ENCODE measurements around the gene CDH5.

Gene CDH5

GRCh38 chr16:66332634-66333610, 33.6 kb upstream of the CDH5 start:
- no peak overlapping the region for H3K9ac ChIP-seq
- no peaks in the 10 kb centered on the region for H3K36me3 ChIP-seq
- no peak overlapping the region for H3K4me2 ChIP-seq
- no peaks in the 10 kb centered on the region for H3K27me3 ChIP-seq
- H4K20me1 ChIP-seq, result no peaks in the 10 kb centered on the region
- no peak overlapping the region for H3K27ac ChIP-seq
- no peaks in the 10 kb centered on the region for H3K4me1 ChIP-seq
- H3K9me3 ChIP-seq, result peaks cover 15% of the 10 kb centered on the region; the same call in 1 of the 2 replicates
- no peak overlapping the region for H3K4me3 ChIP-seq
- TF ChIP-seq Cebpa-rat (IDR thresholded peaks at IDR 0.05), result no peak

- Histone ChIP-seq H3K4me2 (no peak overlapping the region), H3K27me3 (no peaks in the 10 kb centered on the region), H3K27ac (no peak overlapping the region), H3K4me3 (no peak overlapping the region), H3K9ac (no peak overlapping the region), H3K9me3 (peaks cover 15% of the 10 kb centered on the region; the same call in 1 of the 2 replicates), H3K4me1 (no peaks in the 10 kb centered on the region), H4K20me1 (no peaks in the 10 kb centered on the region), H3K36me3 (no peaks in the 10 kb centered on the region)
- TF ChIP-seq Cebpa-rat (IDR thresholded peaks at IDR 0.05), result no peak
Measured at GRCh38 chr16:66334853-66335574, 31.5 kb upstream of the CDH5 start.

DNA sequence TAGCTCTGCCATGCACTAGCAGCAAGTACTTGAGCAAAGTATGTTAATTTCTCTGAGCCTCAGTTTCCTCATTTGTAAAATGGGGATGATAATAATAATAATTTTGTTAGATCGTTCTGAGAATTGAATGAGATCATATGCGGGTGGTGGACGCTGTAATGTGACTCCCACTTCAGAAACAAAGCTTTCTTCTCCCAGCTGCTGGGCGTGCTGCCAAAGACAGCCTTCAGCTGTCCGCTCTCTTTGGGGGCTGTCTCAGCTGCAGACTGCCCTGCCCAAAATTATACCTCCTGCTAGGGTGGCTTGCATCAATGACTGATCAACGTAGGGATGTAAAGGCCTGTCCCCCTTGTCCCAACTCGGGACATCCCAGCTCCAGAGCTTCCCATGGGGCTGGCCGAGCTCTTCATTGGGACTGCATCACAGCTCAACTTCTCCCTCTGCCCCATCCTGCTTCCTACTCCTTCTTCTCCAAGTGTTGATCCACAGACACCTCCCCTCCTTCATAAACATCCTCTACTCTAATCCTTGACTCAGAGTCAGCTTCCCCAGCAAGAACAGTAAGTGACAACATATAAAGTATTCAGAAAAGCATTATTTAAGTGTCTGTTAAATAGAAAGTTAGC, 30.7 kb upstream of the CDH5 start:
- Histone ChIP-seq H4K20me1 (no peaks in the 10 kb centered on the region), H3K27me3 (no peaks in the 10 kb centered on the region)
- TF ChIP-seq Cebpa-rat (IDR thresholded peaks at IDR 0.05), result no peak

GRCh38 chr16:66337463-66338188, 28.9 kb upstream of the CDH5 start:
- no peaks in the 10 kb centered on the region for H3K4me1 ChIP-seq
- no peaks in the 10 kb centered on the region for H3K27me3 ChIP-seq
- H3K4me2 ChIP-seq, result no peak overlapping the region
- H3K4me3 ChIP-seq, result no peak overlapping the region
- no peak overlapping the region for H3K9ac ChIP-seq
- TF ChIP-seq Cebpa-rat (IDR thresholded peaks at IDR 0.05), result no peak
- H3K36me3 ChIP-seq, result no peaks in the 10 kb centered on the region
- H4K20me1 ChIP-seq, result no peaks in the 10 kb centered on the region
- no peak overlapping the region for H3K27ac ChIP-seq
- 0 out of 2 replicates have a peak, but pooled peaks cover 4% of the 10 kb centered on the region for H3K9me3 ChIP-seq

More for the DNA sequence above, 30.7 kb upstream of the CDH5 start:
- H3K4me2 ChIP-seq, result no peak overlapping the region
- no peak overlapping the region for H3K4me3 ChIP-seq
- peaks cover 15% of the 10 kb centered on the region; the same call in 1 of the 2 replicates for H3K9me3 ChIP-seq
- H3K9ac ChIP-seq, result no peak overlapping the region
- H3K36me3 ChIP-seq, result no peaks in the 10 kb centered on the region
- H3K4me1 ChIP-seq, result no peaks in the 10 kb centered on the region
- H3K27ac ChIP-seq, result no peak overlapping the region

GRCh38 chr16:66342294-66342900, 24.1 kb upstream of the CDH5 start:
- TF ChIP-seq Cebpa-rat (IDR thresholded peaks at IDR 0.05), result no peak
- H3K4me2 ChIP-seq, result no peak overlapping the region
- no peaks in the 10 kb centered on the region for H3K27me3 ChIP-seq
- H3K4me3 ChIP-seq, result no peak overlapping the region
- no peaks in the 10 kb centered on the region for H3K4me1 ChIP-seq
- no peak overlapping the region for H3K27ac ChIP-seq
- no peaks in the 10 kb centered on the region for H3K36me3 ChIP-seq
- H4K20me1 ChIP-seq, result no peaks in the 10 kb centered on the region
- H3K9me3 ChIP-seq, result no peaks in the 10 kb centered on the region
- H3K9ac ChIP-seq, result no peak overlapping the region

DNA sequence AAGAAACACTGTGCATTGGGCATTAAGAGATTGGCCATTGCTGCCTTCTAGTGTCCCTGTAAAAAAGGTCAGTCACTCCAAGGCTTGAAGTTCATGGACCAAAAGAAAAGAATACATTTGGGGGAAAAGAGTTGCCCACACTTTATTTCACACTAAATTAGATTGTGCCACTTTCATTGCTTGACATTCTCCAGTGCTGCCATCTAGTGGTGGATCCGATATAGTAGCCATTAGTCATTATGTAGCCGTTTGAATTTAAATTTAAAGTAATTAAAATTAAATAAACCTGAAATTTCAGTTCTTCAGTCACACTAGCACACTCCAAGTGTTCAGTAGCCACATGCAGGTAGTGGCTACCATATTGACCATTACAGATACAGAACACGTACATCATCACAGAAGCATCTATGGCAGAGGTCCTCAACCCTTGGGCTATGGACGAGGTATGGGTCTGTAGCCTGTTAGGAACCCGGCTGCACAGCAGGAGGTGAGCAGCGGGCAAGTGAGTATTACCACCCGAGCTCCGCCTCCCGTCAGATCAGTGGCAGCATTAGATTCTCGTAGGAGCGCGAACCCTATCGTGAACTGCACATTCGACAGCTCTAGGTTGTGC, 21.9 kb upstream of the CDH5 start:
- Histone ChIP-seq H3K27ac (no peak overlapping the region), H3K4me3 (no peak overlapping the region), H4K20me1 (no peaks in the 10 kb centered on the region), H3K4me2 (no peak overlapping the region), H3K27me3 (no peaks in the 10 kb centered on the region), H3K4me1 (no peaks in the 10 kb centered on the region), H3K9ac (no peak overlapping the region), H3K9me3 (no peaks in the 10 kb centered on the region), H3K36me3 (no peaks in the 10 kb centered on the region)
- no peak for TF ChIP-seq Cebpa-rat (IDR thresholded peaks at IDR 0.05)

DNA sequence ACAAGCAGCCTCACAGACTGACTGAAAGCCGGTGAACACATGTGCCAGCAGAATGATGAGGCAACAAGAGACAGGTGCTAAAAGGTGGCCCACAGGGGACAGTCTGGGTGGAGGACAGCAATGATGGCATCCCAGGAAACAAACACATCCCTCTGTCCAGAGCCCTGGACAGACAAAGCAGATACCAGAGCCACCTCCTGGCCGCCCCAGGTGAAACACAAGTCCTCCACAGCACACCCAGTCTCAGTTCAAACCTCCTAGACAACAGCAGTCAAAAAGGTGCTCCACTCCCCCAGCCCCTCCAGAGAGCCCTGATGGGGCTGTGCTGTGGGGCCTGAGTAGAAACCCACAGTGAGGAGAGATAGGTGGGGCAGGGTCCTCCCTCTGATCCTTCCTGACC, 20.3 kb upstream of the CDH5 start:
- Histone ChIP-seq H3K9me3 (no peaks in the 10 kb centered on the region), H4K20me1 (no peaks in the 10 kb centered on the region), H3K4me2 (no peak overlapping the region), H3K4me1 (no peaks in the 10 kb centered on the region), H3K36me3 (no peaks in the 10 kb centered on the region), H3K4me3 (no peak overlapping the region), H3K27ac (no peak overlapping the region), H3K9ac (no peak overlapping the region), H3K27me3 (no peaks in the 10 kb centered on the region)
- no peak for TF ChIP-seq Cebpa-rat (IDR thresholded peaks at IDR 0.05)

GRCh38 chr16:66352304-66352703, 14.2 kb upstream of the CDH5 start:
- no peak overlapping the region for H3K27ac ChIP-seq
- no peak overlapping the region for H3K4me3 ChIP-seq
- no peak for TF ChIP-seq Cebpa-rat (IDR thresholded peaks at IDR 0.05)
- H3K9me3 ChIP-seq, result no peaks in the 10 kb centered on the region
- no peak overlapping the region for H3K9ac ChIP-seq
- no peaks in the 10 kb centered on the region for H3K36me3 ChIP-seq
- H4K20me1 ChIP-seq, result no peaks in the 10 kb centered on the region
- no peaks in the 10 kb centered on the region for H3K4me1 ChIP-seq
- H3K4me2 ChIP-seq, result no peak overlapping the region
- H3K27me3 ChIP-seq, result no peaks in the 10 kb centered on the region
